ENCODE data around the gene CACNB4. TPM values are rescaled to one million over a fixed set of nuclear protein-coding genes. Genes with fewer than 3 reads are reported as not detected.

The CACNB4 gene
- total RNA-seq, 2 experiments from 2014 or later, result 0.06 to 0.76 TPM

GRCh38 chr2:152075461-152076050 lies 23.3 kb downstream of the CACNB4 start:
- intact Hi-C loops (cut with micrococcal nuclease; ENCODE audit: unreplicated experiment), result no loop called here
- Histone ChIP-seq H3K79me2 (ENCODE audit: insufficient read depth, low read depth, low read length) (no peaks in the 10 kb centered on the region), H3K9me3 (ENCODE audit: low read length) (no peaks in the 10 kb centered on the region), H3K4me2 (ENCODE audit: low read length) (no peak overlapping the region), H3K9me2 (ENCODE audit: insufficient read depth, low read length) (no peaks in the 10 kb centered on the region), H3K4me1 (ENCODE audit: insufficient read depth, low read length, poor library complexity, severe bottlenecking) (no peaks in the 10 kb centered on the region), H4K20me1 (ENCODE audit: insufficient read depth, low read length) (no peaks in the 10 kb centered on the region), H3K27ac (ENCODE audit: low read depth, low read length, poor library complexity, severe bottlenecking) (no peak overlapping the region), H3K4me3 (ENCODE audit: low read depth, low read length, poor library complexity, severe bottlenecking) (no peak overlapping the region), H3K36me3 (ENCODE audit: insufficient read depth, low read length) (no peaks in the 10 kb centered on the region), H2AFZ (ENCODE audit: low read length) (no peak overlapping the region)
- BruUV-seq (replicated peaks), result no TSS peak
- no peak for TF ChIP-seq EZH2phosphoT487 (IDR thresholded peaks at IDR 0.05; ENCODE audit: borderline replicate concordance, low read depth, low read length)
- TF ChIP-seq, protein P1, sequence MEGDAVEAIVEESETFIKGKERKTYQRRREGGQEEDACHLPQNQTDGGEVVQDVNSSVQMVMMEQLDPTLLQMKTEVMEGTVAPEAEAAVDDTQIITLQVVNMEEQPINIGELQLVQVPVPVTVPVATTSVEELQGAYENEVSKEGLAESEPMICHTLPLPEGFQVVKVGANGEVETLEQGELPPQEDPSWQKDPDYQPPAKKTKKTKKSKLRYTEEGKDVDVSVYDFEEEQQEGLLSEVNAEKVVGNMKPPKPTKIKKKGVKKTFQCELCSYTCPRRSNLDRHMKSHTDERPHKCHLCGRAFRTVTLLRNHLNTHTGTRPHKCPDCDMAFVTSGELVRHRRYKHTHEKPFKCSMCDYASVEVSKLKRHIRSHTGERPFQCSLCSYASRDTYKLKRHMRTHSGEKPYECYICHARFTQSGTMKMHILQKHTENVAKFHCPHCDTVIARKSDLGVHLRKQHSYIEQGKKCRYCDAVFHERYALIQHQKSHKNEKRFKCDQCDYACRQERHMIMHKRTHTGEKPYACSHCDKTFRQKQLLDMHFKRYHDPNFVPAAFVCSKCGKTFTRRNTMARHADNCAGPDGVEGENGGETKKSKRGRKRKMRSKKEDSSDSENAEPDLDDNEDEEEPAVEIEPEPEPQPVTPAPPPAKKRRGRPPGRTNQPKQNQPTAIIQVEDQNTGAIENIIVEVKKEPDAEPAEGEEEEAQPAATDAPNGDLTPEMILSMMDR (conservative IDR thresholded peaks at IDR 0.05; ENCODE audit: low read length), result no peak
- CTCF ChIA-PET (ENCODE audit: unreplicated experiment), result no interaction called here
- POLR2A ChIA-PET, result interaction anchor here (0.7 to 1.5 kb wide), 2 partner anchors 13 to 235 kb away, joined by 3 read pairs; no protein-coding TSS in a partner anchor
- no peak for DNase-seq (ENCODE audit: low spot score)

GRCh38 chr2:152072011-152072410 lies 26.8 kb downstream of the CACNB4 start:
- Histone ChIP-seq H3K36me3 (ENCODE audit: insufficient read depth, low read length) (no peaks in the 10 kb centered on the region), H3K4me3 (ENCODE audit: low read depth, low read length, poor library complexity, severe bottlenecking) (no peak overlapping the region), H3K79me2 (ENCODE audit: insufficient read depth, low read depth, low read length) (no peaks in the 10 kb centered on the region), H3K9me2 (ENCODE audit: insufficient read depth, low read length) (no peaks in the 10 kb centered on the region), H3K9me3 (ENCODE audit: low read length) (no peaks in the 10 kb centered on the region), H3K4me2 (ENCODE audit: low read length) (no peak overlapping the region), H2AFZ (ENCODE audit: low read length) (no peak overlapping the region), H3K4me1 (ENCODE audit: insufficient read depth, low read length, poor library complexity, severe bottlenecking) (no peaks in the 10 kb centered on the region), H4K20me1 (ENCODE audit: insufficient read depth, low read length) (no peaks in the 10 kb centered on the region), H3K27ac (ENCODE audit: low read depth, low read length, poor library complexity, severe bottlenecking) (no peak overlapping the region)
- TF ChIP-seq, protein P1 (conservative IDR thresholded peaks at IDR 0.05; ENCODE audit: low read length), result no peak
- TF ChIP-seq EZH2phosphoT487 (IDR thresholded peaks at IDR 0.05; ENCODE audit: borderline replicate concordance, low read depth, low read length), result no peak
- no peak for DNase-seq (ENCODE audit: low spot score)
- intact Hi-C loops (cut with micrococcal nuclease; ENCODE audit: unreplicated experiment), result no loop called here
- CTCF ChIA-PET (ENCODE audit: unreplicated experiment), result no interaction called here
- POLR2A ChIA-PET, result interaction anchor here (0.6 to 1.0 kb wide), 3 partner anchors 9 to 548 kb away, joined by 3 read pairs; no protein-coding TSS in a partner anchor
- no TSS peak for BruUV-seq (replicated peaks)

GRCh38 chr2:152071518-152071917 lies 27.3 kb downstream of the CACNB4 start:
- no peak for TF ChIP-seq EZH2phosphoT487 (IDR thresholded peaks at IDR 0.05; ENCODE audit: borderline replicate concordance, low read depth, low read length)
- TF ChIP-seq, protein P1 (conservative IDR thresholded peaks at IDR 0.05; ENCODE audit: low read length), result no peak
- intact Hi-C loops (cut with micrococcal nuclease; ENCODE audit: unreplicated experiment), result no loop called here
- CTCF ChIA-PET (ENCODE audit: unreplicated experiment), result no interaction called here

More at GRCh38 chr2:152071518-152071917, 27.3 kb downstream of the CACNB4 start:
- Histone ChIP-seq H3K4me2 (ENCODE audit: low read length) (no peak overlapping the region), H3K79me2 (ENCODE audit: insufficient read depth, low read depth, low read length) (no peaks in the 10 kb centered on the region), H4K20me1 (ENCODE audit: insufficient read depth, low read length) (no peaks in the 10 kb centered on the region), H2AFZ (ENCODE audit: low read length) (no peak overlapping the region), H3K4me1 (ENCODE audit: insufficient read depth, low read length, poor library complexity, severe bottlenecking) (no peaks in the 10 kb centered on the region), H3K4me3 (ENCODE audit: low read depth, low read length, poor library complexity, severe bottlenecking) (no peak overlapping the region), H3K36me3 (ENCODE audit: insufficient read depth, low read length) (no peaks in the 10 kb centered on the region), H3K9me2 (ENCODE audit: insufficient read depth, low read length) (no peaks in the 10 kb centered on the region), H3K27ac (ENCODE audit: low read depth, low read length, poor library complexity, severe bottlenecking) (no peak overlapping the region), H3K9me3 (ENCODE audit: low read length) (no peaks in the 10 kb centered on the region)
- BruUV-seq (replicated peaks), result no TSS peak
- no peak for DNase-seq (ENCODE audit: low spot score)
- POLR2A ChIA-PET, result interaction anchor here (0.9 to 1.0 kb wide), 2 partner anchors 10 to 19 kb away, joined by 3 read pairs; no protein-coding TSS in a partner anchor

Measured in OCI-LY7 (cell line).